ENCODE data around the gene WDR88. TPM values are rescaled to one million over a fixed set of nuclear protein-coding genes. Genes with fewer than 3 reads are reported as not detected.
"Not testable (repeated sequence)": the region's sequence is repeated elsewhere in the genome, so short reads cannot be mapped to it uniquely, and the experiment has no call there.

WDR88 gene
- total RNA-seq, 6 donors from 2014 or later, result 0.34 TPM; not detected in 5

DNA sequence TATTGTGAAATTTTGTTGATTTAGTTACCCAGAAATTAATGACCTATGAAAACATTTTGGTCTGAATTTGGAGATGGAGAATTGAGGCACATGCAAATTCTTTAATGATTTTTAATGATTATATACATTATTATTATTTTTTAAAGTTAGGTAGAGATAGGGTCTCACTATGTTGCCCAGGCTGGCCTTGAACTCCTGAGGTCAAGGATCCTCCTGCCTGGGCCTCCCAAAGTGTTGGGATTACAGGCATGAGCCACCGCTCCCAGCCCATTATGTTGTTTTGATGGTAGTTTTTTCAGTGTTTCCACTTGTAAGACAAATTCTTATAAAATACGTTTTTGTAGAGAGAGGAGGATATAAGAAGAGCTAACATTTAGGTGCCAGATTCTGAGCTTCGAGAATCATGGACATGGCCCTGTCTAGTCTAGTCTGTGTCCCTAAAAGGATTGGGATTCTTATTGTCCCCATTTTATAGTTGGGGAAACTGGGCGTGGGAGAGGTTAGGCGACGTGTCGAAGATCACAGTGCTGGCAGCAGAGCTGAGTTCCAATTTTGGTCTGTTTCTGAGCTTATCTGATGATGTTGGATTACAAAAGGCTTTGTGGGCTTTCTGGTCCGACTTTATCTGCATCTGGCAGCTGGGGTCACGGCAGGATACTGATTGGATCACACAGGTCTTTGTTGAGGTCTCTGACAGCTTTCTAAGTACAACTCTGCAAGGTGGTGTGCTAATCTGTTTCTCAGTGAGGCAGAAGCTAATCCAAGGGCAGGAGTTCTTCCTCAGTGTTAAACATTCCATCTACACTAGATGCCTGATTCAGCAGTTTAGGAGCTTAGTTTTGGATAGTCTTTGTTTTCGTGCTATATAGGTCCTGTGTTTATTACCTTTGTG, 7.5 kb upstream of the WDR88 start:
- ATAC-seq (ENCODE audit: low FRiP score in 2 of 2), result no peak

GRCh38 chr19:33125929-33126388, 6.0 kb upstream of the WDR88 start:
- TF ChIP-seq CTCF (IDR thresholded peaks at IDR 0.05) (peak; percentile 55 to 79 (median 70)), EP300 (IDR thresholded peaks at IDR 0.05) (no peak)
- no peaks in the 10 kb centered on the region for H3K27me3 ChIP-seq
- no peaks in the 10 kb centered on the region for H3K9me3 ChIP-seq
- peaks cover 5 to 79% (median 49%) of the 10 kb centered on the region in 4 donors for H3K36me3 ChIP-seq
- ATAC-seq (ENCODE audit: low FRiP score in 2 of 2) (peak in 1 of 2 donors; percentile 89), DNase-seq (peak in 1 of 2 donors; percentile 56)
- H3K4me1 ChIP-seq, result peaks cover 0 to 3% (median 0%) of the 10 kb centered on the region in 4 donors
- no peak overlapping the region for H3K4me3 ChIP-seq
- 40 to 43% methylated on average over 12 of the region's 12 CpGs for WGBS, 2 donors
- H3K27ac ChIP-seq, result no peak overlapping the region

More for the DNA sequence above, 7.5 kb upstream of the WDR88 start:
- DNase-seq, result no peak
- Histone ChIP-seq H3K4me1 (peaks cover 0 to 3% (median 0%) of the 10 kb centered on the region in 4 donors), H3K9me3 (no peaks in the 10 kb centered on the region), H3K4me3 (no peak overlapping the region), H3K27ac (no peak overlapping the region), H3K27me3 (no peaks in the 10 kb centered on the region), H3K36me3 (peaks cover 0 to 66% (median 37%) of the 10 kb centered on the region in 4 donors)
- TF ChIP-seq POLR2A (IDR thresholded peaks at IDR 0.05) (no peak), CTCF (IDR thresholded peaks at IDR 0.05) (no peak), EP300 (IDR thresholded peaks at IDR 0.05) (no peak), POLR2AphosphoS5 (IDR thresholded peaks at IDR 0.05) (no peak)
- 72 to 78% methylated on average over 10 of the region's 10 CpGs for WGBS, 2 donors

DNA sequence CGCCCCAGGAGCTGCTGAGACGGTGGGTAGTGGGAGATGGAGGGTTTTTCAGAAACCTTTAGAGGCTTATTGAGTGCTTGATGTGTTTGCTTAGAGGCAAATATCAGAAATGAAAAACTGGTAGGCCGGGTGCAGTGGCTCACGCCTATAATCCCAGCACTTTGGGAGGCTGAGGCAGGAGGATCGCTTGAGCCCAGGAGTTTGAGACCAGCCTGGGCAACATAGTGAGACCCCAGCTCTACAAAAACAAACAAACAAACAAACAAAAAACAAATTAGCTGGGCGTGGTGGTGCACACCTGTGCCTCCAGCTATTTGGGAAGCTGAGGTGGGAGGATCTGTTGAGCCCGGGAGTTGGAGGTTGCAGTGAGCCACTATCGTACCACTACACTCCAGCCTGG, 5.2 kb upstream of the WDR88 start:
- 89 to 94% methylated on average over 8 of the region's 8 CpGs for WGBS, 2 donors
- not testable (repeated sequence) for H3K4me3 ChIP-seq; H3K4me1 ChIP-seq; H3K27me3 ChIP-seq; ATAC-seq (ENCODE audit: low FRiP score in 2 of 2); H3K9me3 ChIP-seq; DNase-seq; H3K27ac ChIP-seq
- peaks cover 5 to 79% (median 47%) of the 10 kb centered on the region in 4 donors for H3K36me3 ChIP-seq

- H3K4me3 ChIP-seq, result no peak overlapping the region
- H3K4me1 ChIP-seq, result peaks cover 0 to 9% (median 0%) of the 10 kb centered on the region in 4 donors
- H3K9me3 ChIP-seq, result no peaks in the 10 kb centered on the region
- ATAC-seq (ENCODE audit: low FRiP score in 2 of 2), result no peak
- TF ChIP-seq CTCF (IDR thresholded peaks at IDR 0.05), result no peak
- TF ChIP-seq EP300 (IDR thresholded peaks at IDR 0.05), result no peak
- no peak for TF ChIP-seq POLR2AphosphoS5 (IDR thresholded peaks at IDR 0.05)
- TF ChIP-seq POLR2A (IDR thresholded peaks at IDR 0.05), result no peak
- no peak overlapping the region for H3K27ac ChIP-seq
- no peak for DNase-seq
- 87 to 92% methylated on average over 6 of the region's 6 CpGs for whole genome bisulfite sequencing, 2 donors
- H3K27me3 ChIP-seq, result peaks cover 0 to 8% (median 2%) of the 10 kb centered on the region in 4 donors
- peaks cover 5 to 61% (median 41%) of the 10 kb centered on the region in 4 donors for H3K36me3 ChIP-seq
Observed at GRCh38 chr19:33129901-33130300, 2.0 kb upstream of the WDR88 start.

GRCh38 chr19:33130433-33130832, 1.5 kb upstream of the WDR88 start:
- Histone ChIP-seq H3K4me1 (peaks cover 0 to 9% (median 0%) of the 10 kb centered on the region in 4 donors), H3K9me3 (no peaks in the 10 kb centered on the region), H3K27ac (no peak overlapping the region), H3K27me3 (peaks cover 0 to 11% (median 2%) of the 10 kb centered on the region in 4 donors), H3K4me3 (no peak overlapping the region), H3K36me3 (peaks cover 5 to 56% (median 38%) of the 10 kb centered on the region in 4 donors)
- WGBS, 2 donors, result 86 to 94% methylated on average over 6 of the region's 6 CpGs
- TF ChIP-seq POLR2AphosphoS5 (IDR thresholded peaks at IDR 0.05) (no peak), EP300 (IDR thresholded peaks at IDR 0.05) (no peak), CTCF (IDR thresholded peaks at IDR 0.05) (no peak)
- no peak for ATAC-seq (ENCODE audit: low FRiP score in 2 of 2)
- DNase-seq, result peak in 1 of 2 donors; percentile 25
